ENCODE results near the gene KCNK15. TPM values are rescaled to one million over a fixed set of nuclear protein-coding genes. Genes with fewer than 3 reads are reported as not detected.

The KCNK15 gene
- total and polyA plus RNA-seq, 9 of the 15 experiments (the other 6 are each of a cell fraction or from before 2014, with no cell fraction given), result 0.03 to 0.30 (median 0.17) TPM; not detected in 5

DNA sequence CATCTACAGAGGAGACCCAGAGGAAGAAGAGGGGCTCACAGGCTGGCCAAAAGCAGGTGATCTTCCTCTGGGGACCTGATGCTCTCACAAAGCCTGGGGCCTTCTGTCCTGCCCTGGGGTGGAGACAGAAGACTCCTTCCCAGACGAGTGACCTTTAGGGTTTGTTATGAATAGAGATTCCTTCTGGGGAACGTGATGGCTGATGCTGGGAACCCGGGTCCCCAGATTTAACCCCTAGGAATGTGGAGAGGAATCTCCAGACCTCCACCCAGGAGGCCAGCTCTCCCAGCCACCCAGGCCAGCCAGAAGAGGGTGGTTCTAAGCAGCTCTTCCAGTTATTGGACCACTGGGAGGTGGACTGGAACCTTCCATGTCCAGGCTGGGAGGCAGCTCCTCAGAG, 47.3 kb upstream of the KCNK15 start:
- ChIA-PET CTCF (ENCODE audit: low intra/inter-chr PET ratio) (interaction anchor here (0.6 kb wide), 1 partner anchor 534 kb away, joined by 3 read pairs; no protein-coding TSS in a partner anchor), POLR2A (interaction anchor here (0.6 kb wide), 1 partner anchor 318 kb away, joined by 3 read pairs; no protein-coding TSS in a partner anchor)
- no peak overlapping the region for H2AFZ ChIP-seq (ENCODE audit: low read depth, low read length)
- TF ChIP-seq ZNF77 (CRISPR knock-in tag; IDR thresholded peaks at IDR 0.05) (no peak), STAG1 (CRISPR knock-in tag; IDR thresholded peaks at IDR 0.05; ENCODE audit: borderline replicate concordance) (no peak), ZFPM2 (CRISPR knock-in tag; IDR thresholded peaks at IDR 0.05) (no peak), CBFB (CRISPR knock-in tag; IDR thresholded peaks at IDR 0.05) (no peak)
- TF ChIP-seq, protein P1, sequence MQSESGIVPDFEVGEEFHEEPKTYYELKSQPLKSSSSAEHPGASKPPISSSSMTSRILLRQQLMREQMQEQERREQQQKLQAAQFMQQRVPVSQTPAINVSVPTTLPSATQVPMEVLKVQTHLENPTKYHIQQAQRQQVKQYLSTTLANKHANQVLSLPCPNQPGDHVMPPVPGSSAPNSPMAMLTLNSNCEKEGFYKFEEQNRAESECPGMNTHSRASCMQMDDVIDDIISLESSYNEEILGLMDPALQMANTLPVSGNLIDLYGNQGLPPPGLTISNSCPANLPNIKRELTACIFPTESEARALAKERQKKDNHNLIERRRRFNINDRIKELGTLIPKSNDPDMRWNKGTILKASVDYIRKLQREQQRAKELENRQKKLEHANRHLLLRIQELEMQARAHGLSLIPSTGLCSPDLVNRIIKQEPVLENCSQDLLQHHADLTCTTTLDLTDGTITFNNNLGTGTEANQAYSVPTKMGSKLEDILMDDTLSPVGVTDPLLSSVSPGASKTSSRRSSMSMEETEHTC (IDR thresholded peaks at IDR 0.05), result no peak
- FAIRE-seq (no peak), ATAC-seq (no peak), DNase-seq (ENCODE audit: extremely low read depth in 1 of 4, low spot score in 3 of 4) (no peak)
- H3K9me3 ChIP-seq (replicated peaks; ENCODE audit: control insufficient read depth, insufficient read depth, low read depth, low read length), result peaks cover 4% of the 10 kb centered on the region
- H3K4me3 ChIP-seq, result no peak overlapping the region
- peaks cover 28 to 48% of the 10 kb centered on the region in 2 experiments; a peak in 4 of 5 replicates for H3K27me3 ChIP-seq (ENCODE audit: control insufficient read depth in 2 of 2, insufficient read depth in 2 of 2, low read length in 2 of 2)
- intact Hi-C loops (cut with micrococcal nuclease), result no loop called here
- no peaks in the 10 kb centered on the region for H3K79me2 ChIP-seq (ENCODE audit: control insufficient read depth, insufficient read depth, low read length)
- H3K9ac ChIP-seq (ENCODE audit: insufficient read depth in 1 of 2, low read depth in 2 of 2, low read length in 2 of 2), result no peak overlapping the region
- H4K20me1 ChIP-seq (replicated peaks; ENCODE audit: control insufficient read depth, insufficient read depth, low read length), result 0 out of 2 replicates have a peak, but pooled peaks cover 4% of the 10 kb centered on the region
- 0% methylated on average over 3 of the region's 3 CpGs for WGBS (ENCODE audit: insufficient coverage, low coverage, missing lambda C conversion rate)
- no peak overlapping the region for H3K27ac ChIP-seq (ENCODE audit: extremely low read depth, low read depth, low read length)
- no peaks in the 10 kb centered on the region for H3K4me1 ChIP-seq (replicated peaks in 1 of 2; ENCODE audit: control insufficient read depth in 2 of 2, insufficient read depth in 2 of 2, low read length in 2 of 2)
- in situ Hi-C loops (cut with MboI), result no loop called here
- no TSS peak for BruUV-seq (replicated peaks)
- H3K9me1 ChIP-seq (ENCODE audit: control insufficient read depth, insufficient read depth, low read length), result no peaks in the 10 kb centered on the region
- H3K4me2 ChIP-seq (ENCODE audit: insufficient read depth, low read length), result no peak overlapping the region
- no peaks in the 10 kb centered on the region for H3K36me3 ChIP-seq (ENCODE audit: control insufficient read depth, insufficient read depth, low read length)
